ENCODE results near the gene TXNRD1.

GRCh38 chr12:104168596-104168995 lies 47.0 kb upstream of the TXNRD1 start:
- TF ChIP-seq, protein P1, sequence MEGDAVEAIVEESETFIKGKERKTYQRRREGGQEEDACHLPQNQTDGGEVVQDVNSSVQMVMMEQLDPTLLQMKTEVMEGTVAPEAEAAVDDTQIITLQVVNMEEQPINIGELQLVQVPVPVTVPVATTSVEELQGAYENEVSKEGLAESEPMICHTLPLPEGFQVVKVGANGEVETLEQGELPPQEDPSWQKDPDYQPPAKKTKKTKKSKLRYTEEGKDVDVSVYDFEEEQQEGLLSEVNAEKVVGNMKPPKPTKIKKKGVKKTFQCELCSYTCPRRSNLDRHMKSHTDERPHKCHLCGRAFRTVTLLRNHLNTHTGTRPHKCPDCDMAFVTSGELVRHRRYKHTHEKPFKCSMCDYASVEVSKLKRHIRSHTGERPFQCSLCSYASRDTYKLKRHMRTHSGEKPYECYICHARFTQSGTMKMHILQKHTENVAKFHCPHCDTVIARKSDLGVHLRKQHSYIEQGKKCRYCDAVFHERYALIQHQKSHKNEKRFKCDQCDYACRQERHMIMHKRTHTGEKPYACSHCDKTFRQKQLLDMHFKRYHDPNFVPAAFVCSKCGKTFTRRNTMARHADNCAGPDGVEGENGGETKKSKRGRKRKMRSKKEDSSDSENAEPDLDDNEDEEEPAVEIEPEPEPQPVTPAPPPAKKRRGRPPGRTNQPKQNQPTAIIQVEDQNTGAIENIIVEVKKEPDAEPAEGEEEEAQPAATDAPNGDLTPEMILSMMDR (IDR thresholded peaks at IDR 0.05): no peak
- TF ChIP-seq POLR2A (IDR thresholded peaks at IDR 0.05) (no peak), POLR2AphosphoS5 (IDR thresholded peaks at IDR 0.05) (no peak)

All from prostate gland (tissue), 2 donors.